Astrocyte of the spinal cord (primary cell): ENCODE data around the gene KIF22.

ENCODE experiments used
- DNase-seq: peaks from one replicate; pipeline ENCODE4 v3.0.0; 2011; ENCODE audit warnings: low read depth, low spot score
- H3K4me3 ChIP-seq: 2 replicates; pipeline ENCODE4 v1.5.1; 2011; ENCODE audit warnings: low read depth, mild to moderate bottlenecking, low read length, moderate library complexity
- in situ Hi-C: cut with HindIII; loops from 2 replicates; pipeline ENCODE4 v1.10.0; 2017; ENCODE audit warnings: low sequenced_read_pairs
- TF ChIP-seq, protein P1 (sequence below): IDR thresholded peaks from 2 replicates; pipeline ENCODE4 v1.5.1; 2012; ENCODE audit warnings: low read depth, mild to moderate bottlenecking, low read length, inconsistent platforms

The KIF22 gene

DNA sequence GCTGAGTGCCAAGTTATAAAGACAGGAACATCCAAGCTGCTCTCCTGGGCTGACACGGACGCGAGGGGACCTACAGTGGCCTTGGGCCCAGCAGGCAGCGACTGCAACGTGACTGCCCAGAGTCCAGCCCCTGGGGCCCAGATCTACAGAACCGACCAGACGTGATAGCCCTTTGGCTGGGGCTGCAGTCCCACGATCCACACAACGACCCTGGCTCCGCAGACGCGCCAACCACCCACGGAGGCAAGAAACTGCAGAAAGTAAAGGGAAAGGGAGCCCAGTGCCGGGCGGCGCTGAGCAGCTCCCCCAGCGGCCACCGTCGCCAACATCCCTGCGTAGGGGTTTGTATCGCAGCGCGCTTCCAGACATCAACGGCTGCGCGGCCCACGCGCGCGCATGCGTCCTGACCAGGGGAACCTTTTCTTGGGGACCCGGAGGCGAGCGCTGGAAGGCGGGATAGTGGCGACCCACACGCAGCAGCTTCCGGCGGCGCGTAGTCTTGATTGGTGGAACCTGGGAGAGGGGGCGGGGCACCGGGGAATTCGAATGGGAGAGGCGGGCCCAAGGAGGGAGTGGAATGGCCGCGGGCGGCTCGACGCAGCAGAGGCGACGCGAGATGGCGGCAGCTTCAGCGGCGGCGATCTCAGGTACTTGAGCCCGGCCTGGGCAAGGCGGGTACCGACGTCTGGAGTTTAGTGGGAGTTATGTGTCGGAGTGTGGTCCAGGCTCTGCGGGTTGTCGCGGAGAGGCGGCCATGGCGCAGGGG, at the start of gene KIF22:
Gene KIF22 (plus strand): TSS at position 569 of the 766 bp plus-strand sequence. CDS start 9 bp downstream, at position 578.
- peak within 1 kb of the TSS; percentile 89 for H3K4me3 ChIP-seq
- peak; percentile 99 for DNase-seq
- in situ Hi-C loops, result no loop called here
- TF ChIP-seq, protein P1, sequence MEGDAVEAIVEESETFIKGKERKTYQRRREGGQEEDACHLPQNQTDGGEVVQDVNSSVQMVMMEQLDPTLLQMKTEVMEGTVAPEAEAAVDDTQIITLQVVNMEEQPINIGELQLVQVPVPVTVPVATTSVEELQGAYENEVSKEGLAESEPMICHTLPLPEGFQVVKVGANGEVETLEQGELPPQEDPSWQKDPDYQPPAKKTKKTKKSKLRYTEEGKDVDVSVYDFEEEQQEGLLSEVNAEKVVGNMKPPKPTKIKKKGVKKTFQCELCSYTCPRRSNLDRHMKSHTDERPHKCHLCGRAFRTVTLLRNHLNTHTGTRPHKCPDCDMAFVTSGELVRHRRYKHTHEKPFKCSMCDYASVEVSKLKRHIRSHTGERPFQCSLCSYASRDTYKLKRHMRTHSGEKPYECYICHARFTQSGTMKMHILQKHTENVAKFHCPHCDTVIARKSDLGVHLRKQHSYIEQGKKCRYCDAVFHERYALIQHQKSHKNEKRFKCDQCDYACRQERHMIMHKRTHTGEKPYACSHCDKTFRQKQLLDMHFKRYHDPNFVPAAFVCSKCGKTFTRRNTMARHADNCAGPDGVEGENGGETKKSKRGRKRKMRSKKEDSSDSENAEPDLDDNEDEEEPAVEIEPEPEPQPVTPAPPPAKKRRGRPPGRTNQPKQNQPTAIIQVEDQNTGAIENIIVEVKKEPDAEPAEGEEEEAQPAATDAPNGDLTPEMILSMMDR, result peak; percentile 81

DNA sequence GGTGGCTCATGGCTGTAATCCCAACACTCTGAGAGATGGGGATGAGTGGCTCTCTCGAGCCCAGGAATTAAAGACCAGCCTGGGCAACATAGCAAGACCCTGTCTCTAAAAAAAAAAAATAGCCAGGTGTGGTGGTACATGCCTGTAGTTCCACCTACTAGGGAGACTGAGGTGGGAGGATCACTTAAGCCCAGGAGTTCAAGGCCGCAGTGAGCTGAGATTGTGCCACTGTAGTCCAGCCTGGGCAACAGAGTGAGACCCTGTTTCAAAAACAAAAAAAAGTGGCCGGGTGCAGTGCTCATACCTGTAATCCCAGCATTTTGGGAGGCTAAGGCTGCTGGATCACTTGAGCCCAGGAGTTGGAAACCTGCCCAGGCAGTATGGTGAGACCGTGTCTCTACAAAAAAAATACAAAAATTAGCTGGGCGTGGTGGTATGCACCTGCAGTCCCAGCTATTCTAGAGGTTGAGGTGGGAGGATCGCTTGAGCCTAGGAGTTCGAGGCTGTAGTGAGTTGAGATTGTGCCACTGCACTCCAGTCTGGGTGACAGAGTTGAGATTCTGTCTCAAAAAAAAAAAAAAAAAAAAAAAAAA, 47.8 kb upstream of the KIF22 start:
- in situ Hi-C loops, result no loop called here
- no peak for DNase-seq
- TF ChIP-seq, protein P1, result no peak
- H3K4me3 ChIP-seq, result no peak overlapping the region

DNA sequence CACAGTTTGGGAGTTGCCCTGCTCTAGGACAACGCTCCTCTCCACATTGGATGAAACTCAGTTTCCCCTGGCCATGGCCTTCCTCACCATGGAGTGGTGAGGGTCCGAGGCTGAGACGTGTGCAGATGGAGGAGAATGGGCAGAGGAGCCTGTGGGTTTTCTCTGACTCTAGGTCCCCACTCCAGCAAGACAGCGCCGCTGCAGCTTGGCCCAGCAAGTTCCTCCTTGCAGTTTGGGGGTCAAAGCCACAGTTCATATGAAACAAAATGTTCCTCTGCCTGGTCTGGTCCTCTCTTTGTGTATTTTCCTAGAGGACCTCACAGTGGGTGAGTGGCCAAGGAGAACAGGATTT, 47.1 kb upstream of the KIF22 start:
- DNase-seq, result no peak
- in situ Hi-C loops, result no loop called here
- TF ChIP-seq, protein P1, result no peak
- H3K4me3 ChIP-seq, result no peak overlapping the region

DNA sequence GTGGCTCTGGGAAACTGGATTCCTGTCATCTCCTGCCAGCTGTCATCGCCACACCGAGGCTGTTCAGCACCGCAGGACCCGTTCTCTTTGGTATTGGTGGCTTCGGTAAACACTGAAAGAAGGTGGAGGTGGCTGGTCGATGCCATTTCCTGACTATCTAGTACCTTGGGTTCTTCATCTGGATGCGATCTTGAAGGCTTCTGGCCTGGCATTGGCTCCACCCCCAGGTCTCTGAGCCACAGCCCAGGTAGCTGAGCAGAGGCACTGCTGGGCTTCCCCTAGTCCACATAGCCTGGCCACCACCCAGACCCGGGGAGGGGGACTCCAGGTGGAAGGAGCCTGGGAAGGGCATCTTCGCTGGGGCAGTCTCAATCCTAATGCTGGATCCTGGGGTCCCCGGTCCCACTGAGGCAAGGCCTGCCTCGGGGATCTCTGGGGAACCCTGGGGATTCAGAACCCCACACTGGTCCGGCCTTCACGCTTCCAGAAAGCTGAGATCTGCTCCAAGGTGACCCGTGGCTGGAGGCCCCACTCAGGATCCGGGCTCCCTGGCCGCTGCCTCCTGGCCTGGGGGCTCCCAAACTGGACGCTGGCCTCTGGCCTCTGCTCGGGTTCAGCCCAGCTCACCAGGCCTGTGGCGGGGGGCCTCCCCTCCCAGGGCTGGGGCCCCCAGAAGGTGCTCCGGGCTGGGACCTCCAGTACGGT, 46.6 kb upstream of the KIF22 start:
- in situ Hi-C loops, result no loop called here
- DNase-seq, result no peak
- TF ChIP-seq, protein P1, result no peak
- H3K4me3 ChIP-seq, result no peak overlapping the region

DNA sequence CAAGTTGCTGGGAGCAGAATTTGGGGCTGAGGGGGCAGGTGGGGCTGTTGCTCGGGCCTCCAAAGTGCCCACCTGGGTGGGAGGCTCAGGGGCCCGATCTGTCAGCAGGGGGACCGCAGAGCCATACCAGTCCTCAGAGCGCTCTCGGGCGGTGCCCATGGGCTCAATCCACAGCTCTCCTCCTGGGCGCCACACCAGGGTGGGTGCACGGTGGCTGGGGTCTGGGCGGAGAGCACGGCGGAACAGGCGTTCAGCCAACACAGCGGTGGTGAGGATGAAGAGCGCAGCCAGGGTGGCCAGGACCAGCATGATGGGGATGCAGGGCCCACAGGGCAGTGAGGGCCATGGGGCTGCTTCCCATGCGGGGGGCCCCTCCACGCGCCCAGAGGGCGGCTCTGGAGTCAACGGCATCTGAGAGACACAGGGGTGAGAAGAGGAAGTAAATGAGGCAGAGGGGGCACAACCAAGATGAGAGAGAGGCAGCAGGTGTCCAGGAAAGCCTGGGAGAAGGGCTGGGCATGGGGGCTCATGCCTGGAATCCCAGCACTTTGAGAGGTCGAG, 45.9 kb upstream of the KIF22 start:
- DNase-seq, result no peak
- no peak overlapping the region for H3K4me3 ChIP-seq
- TF ChIP-seq, protein P1, result no peak
- in situ Hi-C loops, result no loop called here

DNA sequence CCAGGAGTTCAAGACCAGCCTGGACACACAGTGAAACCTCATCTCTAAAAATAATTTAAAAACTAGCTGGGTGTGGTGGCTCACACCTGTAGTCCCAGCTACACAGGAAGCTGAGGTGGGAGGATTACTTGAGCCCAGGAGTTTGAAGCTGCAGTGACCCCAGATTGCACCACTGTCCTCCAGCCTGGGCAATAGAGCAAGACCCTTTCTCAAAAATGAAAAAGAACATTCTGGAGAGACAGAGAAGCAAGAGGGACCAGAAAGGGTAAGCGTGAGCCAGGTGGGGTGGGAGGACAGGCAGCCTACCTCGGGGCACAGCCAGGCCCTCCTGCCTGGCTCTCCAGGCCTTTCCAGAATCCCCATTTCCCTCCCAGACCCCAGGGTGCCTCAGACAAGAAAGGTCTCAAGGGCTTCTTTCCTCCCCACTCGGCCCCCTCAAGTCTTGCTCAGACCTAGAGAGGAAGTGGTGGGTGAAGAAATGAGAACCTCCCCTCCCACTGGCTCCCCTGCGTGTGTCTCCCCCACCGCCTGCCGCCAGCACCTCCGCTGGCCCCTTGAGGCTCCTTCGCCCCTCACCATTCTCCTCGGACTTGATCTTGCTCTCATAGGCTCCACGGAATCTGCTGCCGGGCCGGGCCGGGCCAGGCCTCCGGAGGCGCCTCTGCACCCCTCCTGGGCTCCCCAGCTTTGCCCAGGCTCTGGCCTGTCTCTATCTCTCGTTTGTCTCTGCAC, 45.3 kb upstream of the KIF22 start:
- TF ChIP-seq, protein P1, result no peak
- H3K4me3 ChIP-seq, result no peak overlapping the region
- no peak for DNase-seq
- in situ Hi-C loops, result no loop called here
